Neural progenitor cell (in vitro differentiated cells): ENCODE results near the gene TSHZ2. TPM values are rescaled to one million over a fixed set of nuclear protein-coding genes. Genes with fewer than 3 reads are reported as not detected.

Source experiments
- DNase-seq: peaks from one replicate; pipeline ENCODE4 v3.0.0-alpha.2; 2016; ENCODE audit warnings: low spot score
- H2AFZ ChIP-seq: fragments of 200-600 bp; sonication (generic); replicated peaks from 2 replicates; pipeline ENCODE4 v1.6.1; 2016; ENCODE audit warnings: antibody characterized with exemption
- H3F3A ChIP-seq: fragments of 200-600 bp; sonication (generic); 2 replicates; pipeline ENCODE4 v1.6.1; 2016; ENCODE audit warnings: antibody characterized with exemption, low read depth
- H3K27ac ChIP-seq: fragments of 200-600 bp; sonication (generic); 2 replicates; pipeline ENCODE4 v1.5.1; 2016; ENCODE audit warnings: mild to moderate bottlenecking
- H3K27me3 ChIP-seq: fragments of 200-600 bp; sonication (generic); 2 replicates; pipeline ENCODE4 v1.6.1; 2016; ENCODE audit warnings: mild to moderate bottlenecking, moderate library complexity
- H3K36me3 ChIP-seq: fragments of 200-600 bp; sonication (generic); 2 replicates; pipeline ENCODE4 v1.5.1; 2016
- H3K4me1 ChIP-seq: fragments of 200-600 bp; sonication (generic); 2 replicates; pipeline ENCODE4 v1.6.1; 2016; ENCODE audit warnings: mixed run types
- H3K4me2 ChIP-seq: fragments of 200-600 bp; sonication (generic); 2 replicates; pipeline ENCODE4 v1.6.1; 2016
- H3K4me3 ChIP-seq: fragments of 200-600 bp; sonication (generic); 2 replicates; pipeline ENCODE4 v1.5.1; 2016
- H3K79me2 ChIP-seq: fragments of 200-600 bp; sonication (generic); 2 replicates; pipeline ENCODE4 v1.6.1; 2016; ENCODE audit warnings: low read depth
- H3K9ac ChIP-seq: fragments of 200-600 bp; sonication (generic); 2 replicates; pipeline ENCODE4 v1.6.1; 2016
- H3K9me3 ChIP-seq: fragments of 200-600 bp; sonication (generic); 2 replicates; pipeline ENCODE4 v1.5.1; 2016; ENCODE audit warnings: low read depth
- H4K20me1 ChIP-seq: fragments of 200-600 bp; sonication (generic); 2 replicates; pipeline ENCODE4 v1.6.1; 2016; ENCODE audit warnings: low read depth
- H3K27ac Mint-ChIP-seq: 3 replicates; pipeline ENCODE4 v1.8.0; 2021; ENCODE audit warnings: mixed read lengths
- H3K27me3 Mint-ChIP-seq: 2 replicates; pipeline ENCODE4 v1.8.0; 2022; ENCODE audit warnings: low read depth, mild to moderate bottlenecking, inconsistent platforms, moderate library complexity, mixed read lengths; ENCODE audit not compliant: insufficient read depth
- H3K36me3 Mint-ChIP-seq: 3 replicates; pipeline ENCODE4 v1.8.0; 2021; ENCODE audit warnings: mixed read lengths
- H3K4me1 Mint-ChIP-seq: 3 replicates; pipeline ENCODE4 v1.8.0; 2021; ENCODE audit warnings: mixed read lengths
- H3K4me3 Mint-ChIP-seq: 3 replicates; pipeline ENCODE4 v1.8.0; 2021; ENCODE audit warnings: mild to moderate bottlenecking, moderate library complexity, mixed read lengths
- H3K9me3 Mint-ChIP-seq: 3 replicates; pipeline ENCODE4 v1.8.0; 2020; ENCODE audit warnings: mixed read lengths
- EZH2 ChIP-seq: fragments of 200-600 bp; sonication (generic); IDR thresholded peaks from 2 replicates; pipeline ENCODE4 v1.6.1; 2017; ENCODE audit warnings: antibody characterized with exemption, mild to moderate bottlenecking, moderate library complexity
- EZH2phosphoT487 ChIP-seq: fragments of 200-600 bp; sonication (generic); IDR thresholded peaks from 2 replicates; pipeline ENCODE4 v1.6.1; 2017; ENCODE audit warnings: antibody characterized with exemption
- total RNA-seq: library from RNA; depleted of rRNA; stranded (reverse); fragments of >200 nt; gene quantifications from 2 replicates; pipeline ENCODE4 v1.2.3, GENCODE V29; 2015; ENCODE audit warnings: low replicate concordance
- TF ChIP-seq, protein P1 (sequence below): fragments of 200-600 bp; sonication (generic); IDR thresholded peaks from 2 replicates; pipeline ENCODE4 v1.5.1; 2017; ENCODE audit warnings: antibody characterized with exemption, mild to moderate bottlenecking

Gene TSHZ2
- total RNA-seq, 1 donor from 2014 or later: 1.8 TPM

DNA sequence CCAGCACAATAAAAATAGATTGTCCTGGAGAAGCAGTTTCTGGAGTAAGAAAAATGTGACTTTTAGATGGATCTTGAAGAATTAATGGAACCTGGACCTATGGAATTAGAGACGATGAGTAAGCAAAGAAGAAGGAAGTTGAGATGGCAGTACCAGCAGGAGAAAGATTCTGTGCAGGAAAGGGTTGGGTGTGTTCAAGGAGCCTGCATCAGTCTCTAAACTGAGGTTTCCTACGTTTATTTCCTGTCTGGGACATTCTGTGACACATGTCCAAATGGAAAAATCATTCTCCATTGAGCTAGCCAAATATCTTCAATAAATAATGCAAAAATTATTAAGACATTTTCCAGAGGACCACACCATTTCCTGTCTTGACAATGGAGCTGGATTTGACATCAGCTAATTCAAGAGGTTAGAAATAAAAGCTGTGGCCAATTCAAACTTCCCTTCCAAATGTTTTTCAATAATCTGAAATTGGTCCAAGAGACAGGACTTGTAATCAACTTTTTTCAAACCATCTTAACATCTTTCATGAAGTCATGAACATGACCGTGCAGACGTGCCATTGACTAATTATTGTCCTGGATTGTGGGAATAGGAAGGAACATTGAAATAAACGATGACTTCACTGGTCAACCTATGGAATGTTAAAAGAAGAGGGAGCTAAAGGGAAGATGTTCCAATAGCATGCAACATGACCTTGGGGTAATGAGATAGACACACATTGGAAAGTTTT is 423.2 kb downstream of the TSHZ2 start:
- Mint-ChIP-seq H3K9me3 (no peaks in the 10 kb centered on the region), H3K4me3 (no peak overlapping the region), H3K27ac (no peak overlapping the region), H3K27me3 (no peaks in the 10 kb centered on the region), H3K4me1 (peaks cover 16% of the 10 kb centered on the region), H3K36me3 (no peaks in the 10 kb centered on the region)
- H3K4me1 ChIP-seq: no peaks in the 10 kb centered on the region
- no peaks in the 10 kb centered on the region for H4K20me1 ChIP-seq
- no peak overlapping the region for H3K4me3 ChIP-seq
- H3K9me3 ChIP-seq: no peaks in the 10 kb centered on the region
- H3F3A ChIP-seq: no peaks in the 10 kb centered on the region
- no peaks in the 10 kb centered on the region for H3K36me3 ChIP-seq
- no peak overlapping the region for H3K27ac ChIP-seq
- H3K4me2 ChIP-seq: no peak overlapping the region
- DNase-seq: no peak
- no peaks in the 10 kb centered on the region for H3K27me3 ChIP-seq
- TF ChIP-seq EZH2 (no peak), EZH2phosphoT487 (no peak)
- TF ChIP-seq, protein P1, sequence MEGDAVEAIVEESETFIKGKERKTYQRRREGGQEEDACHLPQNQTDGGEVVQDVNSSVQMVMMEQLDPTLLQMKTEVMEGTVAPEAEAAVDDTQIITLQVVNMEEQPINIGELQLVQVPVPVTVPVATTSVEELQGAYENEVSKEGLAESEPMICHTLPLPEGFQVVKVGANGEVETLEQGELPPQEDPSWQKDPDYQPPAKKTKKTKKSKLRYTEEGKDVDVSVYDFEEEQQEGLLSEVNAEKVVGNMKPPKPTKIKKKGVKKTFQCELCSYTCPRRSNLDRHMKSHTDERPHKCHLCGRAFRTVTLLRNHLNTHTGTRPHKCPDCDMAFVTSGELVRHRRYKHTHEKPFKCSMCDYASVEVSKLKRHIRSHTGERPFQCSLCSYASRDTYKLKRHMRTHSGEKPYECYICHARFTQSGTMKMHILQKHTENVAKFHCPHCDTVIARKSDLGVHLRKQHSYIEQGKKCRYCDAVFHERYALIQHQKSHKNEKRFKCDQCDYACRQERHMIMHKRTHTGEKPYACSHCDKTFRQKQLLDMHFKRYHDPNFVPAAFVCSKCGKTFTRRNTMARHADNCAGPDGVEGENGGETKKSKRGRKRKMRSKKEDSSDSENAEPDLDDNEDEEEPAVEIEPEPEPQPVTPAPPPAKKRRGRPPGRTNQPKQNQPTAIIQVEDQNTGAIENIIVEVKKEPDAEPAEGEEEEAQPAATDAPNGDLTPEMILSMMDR: no peak
- H3K9ac ChIP-seq: no peak overlapping the region
- no peak overlapping the region for H2AFZ ChIP-seq
- no peaks in the 10 kb centered on the region for H3K79me2 ChIP-seq

DNA sequence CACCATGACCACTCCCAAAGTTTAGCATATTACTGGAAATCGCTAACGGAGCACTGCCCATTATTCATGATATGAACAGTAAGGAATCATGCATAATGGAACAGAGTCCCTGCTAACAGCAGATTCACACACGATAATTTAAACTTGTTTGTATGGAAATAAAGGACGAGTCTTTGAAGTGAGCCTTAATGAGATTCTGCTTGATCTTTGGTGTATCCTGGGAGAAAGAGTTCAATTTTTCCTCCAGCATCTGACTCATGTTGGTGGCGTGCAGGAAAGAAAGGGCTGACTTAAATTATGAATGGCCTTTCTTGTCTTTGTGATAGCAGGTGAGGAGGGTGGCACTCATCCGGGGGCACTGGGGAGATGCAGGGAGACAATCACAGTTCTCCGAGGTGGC is 426.9 kb downstream of the TSHZ2 start:
- H3K4me1 ChIP-seq: no peaks in the 10 kb centered on the region
- no peak overlapping the region for H3K27ac ChIP-seq
- TF ChIP-seq, protein P1: no peak
- TF ChIP-seq EZH2: no peak
- no peak for TF ChIP-seq EZH2phosphoT487
- no peaks in the 10 kb centered on the region for H4K20me1 ChIP-seq
- no peak overlapping the region for H2AFZ ChIP-seq
- H3K27me3 ChIP-seq: no peaks in the 10 kb centered on the region
- H3K4me2 ChIP-seq: no peak overlapping the region
- H3K9me3 ChIP-seq: no peaks in the 10 kb centered on the region
- DNase-seq: no peak
- Mint-ChIP-seq H3K27ac (peak overlapping the region; percentile 89), H3K4me3 (no peak overlapping the region), H3K27me3 (no peaks in the 10 kb centered on the region), H3K36me3 (no peaks in the 10 kb centered on the region), H3K9me3 (peaks cover 4% of the 10 kb centered on the region), H3K4me1 (peaks cover 21% of the 10 kb centered on the region)
- H3K4me3 ChIP-seq: no peak overlapping the region
- no peak overlapping the region for H3K9ac ChIP-seq
- H3K36me3 ChIP-seq: no peaks in the 10 kb centered on the region
- H3F3A ChIP-seq: no peaks in the 10 kb centered on the region
- no peaks in the 10 kb centered on the region for H3K79me2 ChIP-seq

DNA sequence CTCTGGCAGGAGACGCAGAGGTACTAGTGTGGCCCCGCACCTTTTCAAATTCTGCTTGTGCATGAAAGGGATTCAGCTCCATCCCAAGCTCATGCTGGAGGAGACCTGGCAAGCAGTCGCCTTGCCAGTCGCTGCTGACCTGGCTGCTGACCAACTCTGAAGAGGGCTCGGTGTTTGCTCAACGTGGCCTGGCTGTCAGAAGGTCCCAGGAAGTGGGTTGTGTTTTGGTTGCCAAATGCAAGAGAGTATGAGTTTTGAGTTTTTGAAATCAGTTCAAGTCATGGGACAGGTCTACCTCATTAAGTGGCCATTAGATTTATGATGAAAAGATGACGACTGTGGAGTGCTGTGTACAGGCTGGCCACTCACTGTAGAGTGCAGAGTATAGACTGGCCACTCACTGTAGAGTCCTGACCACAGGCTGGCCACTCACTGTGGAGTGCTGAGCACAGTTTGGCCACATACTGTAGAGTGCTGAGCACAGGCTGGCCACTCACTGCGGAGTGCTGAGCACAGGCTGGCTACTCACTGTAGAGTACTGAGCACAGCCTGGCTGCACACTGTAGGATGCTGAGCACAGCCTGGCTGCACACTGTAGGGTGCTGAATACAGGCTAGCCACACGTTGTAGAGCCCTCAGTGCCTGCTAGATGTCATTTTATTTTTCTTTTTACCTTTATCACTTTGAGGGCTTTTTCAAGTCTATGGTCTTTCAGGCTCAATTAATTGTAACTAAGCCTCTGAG is 427.6 kb downstream of the TSHZ2 start:
- Mint-ChIP-seq H3K27me3 (no peaks in the 10 kb centered on the region), H3K4me3 (no peak overlapping the region), H3K36me3 (no peaks in the 10 kb centered on the region), H3K9me3 (peaks cover 4% of the 10 kb centered on the region), H3K4me1 (peaks cover 20% of the 10 kb centered on the region), H3K27ac (peak overlapping the region; percentile 89)
- Histone ChIP-seq H3K4me3 (no peak overlapping the region), H3K27ac (no peak overlapping the region), H3K79me2 (no peaks in the 10 kb centered on the region), H3K9ac (no peak overlapping the region), H3K4me1 (no peaks in the 10 kb centered on the region), H4K20me1 (no peaks in the 10 kb centered on the region), H3K9me3 (no peaks in the 10 kb centered on the region), H3K36me3 (no peaks in the 10 kb centered on the region), H3K27me3 (no peaks in the 10 kb centered on the region), H2AFZ (no peak overlapping the region), H3F3A (no peaks in the 10 kb centered on the region), H3K4me2 (no peak overlapping the region)
- DNase-seq: no peak
- TF ChIP-seq, protein P1: no peak
- TF ChIP-seq EZH2: no peak
- TF ChIP-seq EZH2phosphoT487: no peak
